Activated CD4-positive, alpha-beta T cell treated with anti-CD3 and anti-CD28 coated beads, Interleukin-2, amount 50 U/mL, for 4 hours (primary cell): Measurements from ENCODE around the gene BTBD6.
A peak's percentile ranks its signal among the peaks of the same experiment; 100 is the strongest.
"Not testable (repeated sequence)": the region's sequence is repeated elsewhere in the genome, so short reads cannot be mapped to it uniquely, and the experiment has no call there.

ENCODE experiments used
- DNase-seq, 2 experiments: peaks; one replicate each; pipeline ENCODE4 v3.0.0-alpha.2; 2020

Gene BTBD6

GRCh38 chr14:105274637-105275036 is 26.3 kb downstream of the BTBD6 start:
- DNase-seq: no peak

DNA sequence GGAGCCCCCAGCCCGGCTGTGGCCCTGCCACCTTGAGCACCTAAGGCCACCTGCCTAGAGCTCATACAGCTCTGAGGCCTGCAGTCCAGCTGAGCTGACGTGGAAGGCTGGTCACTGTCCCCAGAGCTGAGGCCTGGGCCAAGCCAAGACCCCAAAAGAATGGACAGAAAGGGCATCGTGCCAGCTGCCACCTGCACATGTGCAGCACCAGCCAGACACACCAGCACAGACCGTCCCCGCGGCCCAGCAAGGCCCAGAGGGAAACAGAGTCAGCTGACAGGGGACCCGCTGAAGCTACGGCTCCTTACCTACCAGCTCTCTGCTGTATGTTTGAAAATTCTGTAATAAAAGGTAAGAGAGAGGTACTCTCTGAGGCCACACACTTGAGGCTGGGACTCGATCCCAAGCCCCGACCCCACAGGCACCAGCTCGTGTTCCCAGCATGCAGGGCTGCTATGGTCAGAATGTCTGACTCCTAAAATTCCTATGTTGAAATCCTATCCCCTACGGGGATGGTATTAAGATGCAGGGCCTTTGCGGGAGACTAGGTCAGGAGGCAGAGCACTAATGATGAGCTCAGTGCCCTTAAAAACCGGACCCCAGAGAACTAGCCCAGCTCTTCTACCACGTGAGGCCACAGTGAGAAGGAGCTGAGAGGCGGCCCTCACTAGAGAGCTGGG is 27.1 kb downstream of the BTBD6 start:
- no peak for DNase-seq

- not testable (repeated sequence) for DNase-seq
These were observed 29.1 kb downstream of the BTBD6 start for GRCh38 chr14:105277448-105277847.

GRCh38 chr14:105279642-105280361 is 31.5 kb downstream of the BTBD6 start:
- DNase-seq: no peak

DNA sequence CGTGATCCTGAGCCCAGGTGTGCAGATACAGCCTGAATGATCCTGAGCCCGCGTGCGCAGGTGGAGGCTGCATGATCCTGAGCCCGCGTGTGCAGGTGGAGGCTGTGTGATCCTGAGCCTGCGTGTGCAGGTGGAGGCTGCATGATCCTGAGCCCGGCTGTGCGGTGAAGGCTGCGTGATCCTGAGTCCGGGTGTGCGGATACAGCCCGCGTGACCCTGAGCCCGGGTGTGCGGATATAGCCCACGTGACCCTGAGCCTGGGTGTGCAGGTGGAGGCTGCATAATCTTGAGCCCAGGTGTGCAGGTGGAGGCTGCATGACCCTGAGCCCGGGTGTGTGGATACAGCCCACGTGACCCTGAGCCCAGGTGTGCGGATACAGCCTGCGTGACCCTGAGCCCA is 32.2 kb downstream of the BTBD6 start:
- DNase-seq: no peak

GRCh38 chr14:105281371-105282097 is 33.2 kb downstream of the BTBD6 start:
- no peak for DNase-seq

DNA sequence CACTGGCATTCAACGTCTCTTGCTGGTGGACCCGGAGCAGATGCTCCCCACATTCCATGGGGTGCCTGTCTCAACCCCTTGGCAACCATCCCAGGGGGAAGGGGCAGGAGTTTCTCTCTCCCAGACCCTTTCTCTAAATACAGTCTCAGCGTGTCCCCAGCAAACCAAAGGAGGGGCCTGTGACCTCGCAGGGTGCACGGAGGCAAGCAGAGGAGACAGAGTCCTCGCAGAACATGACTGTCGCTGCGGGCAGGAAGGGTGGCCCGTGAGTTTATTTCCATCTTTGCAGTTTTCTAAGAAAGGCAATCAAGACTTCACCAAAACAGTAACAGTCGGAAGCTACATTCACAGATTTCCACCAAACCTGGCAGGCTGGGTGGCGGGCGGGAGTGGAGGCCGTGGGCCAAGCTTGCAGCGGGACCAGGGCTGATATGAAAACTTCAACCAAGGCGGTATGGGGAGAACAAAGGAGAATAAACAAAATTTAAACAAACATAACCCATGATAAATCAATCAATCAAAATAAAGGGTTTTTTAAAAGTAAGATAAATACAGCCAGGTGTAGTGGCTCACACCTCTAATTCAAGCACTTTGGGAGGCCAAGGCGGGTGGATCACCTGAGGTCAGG is 33.9 kb downstream of the BTBD6 start:
- DNase-seq: no peak

DNA sequence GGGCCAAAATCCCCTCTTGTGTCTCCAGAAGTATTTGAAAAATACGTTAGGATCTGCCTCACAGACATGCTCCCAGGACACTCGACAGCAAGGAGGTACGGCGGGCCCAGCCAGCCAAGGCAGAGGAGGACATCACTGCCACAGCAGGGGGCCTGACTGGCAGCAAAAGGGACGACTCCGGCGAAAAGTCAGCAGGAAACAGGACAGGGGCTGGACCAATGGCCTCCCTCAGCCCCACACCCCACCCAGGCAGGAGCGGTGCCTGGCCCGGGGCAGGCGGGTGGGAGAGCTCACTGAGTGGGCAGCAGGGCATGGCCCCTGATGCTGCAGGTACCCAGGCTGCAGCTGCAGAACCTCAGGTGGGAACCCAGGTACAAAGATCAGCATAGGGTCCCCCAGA is 34.7 kb downstream of the BTBD6 start:
- DNase-seq: no peak

DNA sequence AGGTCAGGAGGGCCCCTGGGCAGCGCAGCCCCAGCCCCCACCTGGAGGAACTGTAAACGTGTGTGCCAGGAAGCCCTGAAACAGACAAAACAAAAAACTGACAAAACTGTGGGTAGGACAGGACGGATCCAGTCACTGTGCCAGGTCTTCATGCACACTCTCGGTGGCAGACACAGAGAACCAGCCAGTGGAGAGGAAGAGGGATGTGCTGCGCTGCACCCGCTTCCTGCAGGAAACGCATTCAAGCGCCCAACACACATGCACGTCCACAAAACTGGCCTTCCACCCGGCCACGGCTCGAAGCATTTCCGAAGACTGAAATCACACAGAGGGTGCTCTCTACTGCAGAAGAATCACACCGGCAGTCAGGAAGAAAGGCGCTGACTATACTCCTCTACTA is 35.6 kb downstream of the BTBD6 start:
- DNase-seq: no peak

DNA sequence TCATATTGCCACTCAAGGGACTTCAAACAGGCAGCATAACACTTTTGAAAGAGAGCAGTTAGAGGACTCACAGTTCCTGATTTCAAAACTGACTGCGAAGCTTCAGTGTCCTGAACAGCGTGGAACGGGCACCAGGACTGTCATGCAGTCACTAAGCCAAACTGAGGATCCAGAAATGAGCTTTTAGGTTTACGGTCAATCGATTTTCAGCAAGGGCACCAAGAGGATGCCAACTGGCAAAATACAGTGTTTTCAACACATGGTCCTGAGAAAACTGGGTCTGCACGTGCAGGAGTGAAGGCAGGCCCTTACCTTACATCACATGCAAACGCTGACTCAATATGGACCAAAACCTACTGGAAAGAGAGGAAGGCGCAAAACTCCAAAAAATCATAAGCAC is 36.8 kb downstream of the BTBD6 start:
- DNase-seq: no peak

GRCh38 chr14:105286759-105287144 is 38.4 kb downstream of the BTBD6 start:
- no peak for DNase-seq

DNA sequence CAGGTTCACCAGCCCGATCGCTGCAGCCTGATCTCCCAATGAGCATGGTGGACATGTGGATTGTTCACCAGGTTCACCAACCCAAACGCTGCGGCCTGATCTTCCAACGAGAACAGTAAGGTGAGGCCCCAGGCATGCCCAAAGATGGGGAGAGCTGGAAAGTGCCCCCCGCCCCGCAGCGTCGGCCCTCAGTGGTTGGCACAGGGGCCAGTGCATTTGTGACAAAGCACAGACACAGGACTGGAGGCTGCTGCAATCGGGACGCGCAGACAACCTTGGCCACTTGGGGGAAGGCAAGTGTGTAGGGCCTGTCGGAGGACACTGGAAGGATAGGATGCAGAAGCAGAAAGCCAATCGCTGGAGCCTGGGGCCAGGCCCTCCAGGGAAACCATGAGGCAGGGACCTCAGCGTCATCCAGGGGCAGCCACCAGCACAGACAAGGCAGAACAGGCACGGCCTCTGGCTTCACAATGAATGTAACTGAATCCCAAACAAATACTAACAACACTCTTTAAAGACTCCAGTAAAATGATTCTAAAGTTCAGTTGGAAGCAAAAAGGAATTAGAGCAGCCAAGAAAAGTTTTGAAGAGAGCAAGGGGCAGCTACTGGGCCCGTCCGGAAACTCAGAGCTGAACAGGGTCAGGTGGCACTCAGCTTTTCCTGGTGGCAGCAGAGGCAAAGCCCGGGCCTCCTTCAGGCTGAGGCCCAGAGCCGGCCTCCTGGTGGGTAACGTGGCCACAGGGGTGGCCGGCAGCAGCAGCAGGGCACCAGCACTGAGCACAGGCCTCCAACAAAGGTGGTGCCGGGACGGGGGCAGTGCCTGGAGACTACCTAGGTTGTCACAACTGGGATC is 39.1 kb downstream of the BTBD6 start:
- DNase-seq: no peak

- DNase-seq: not testable (repeated sequence)
These were observed 40.6 kb downstream of the BTBD6 start for GRCh38 chr14:105288936-105289335.

GRCh38 chr14:105290621-105291346 is 42.5 kb downstream of the BTBD6 start:
- DNase-seq: no peak

- DNase-seq: no peak
These were observed 44.7 kb downstream of the BTBD6 start for GRCh38 chr14:105292826-105293711.

- peak; percentile 38 to 39 for DNase-seq
These were observed 45.8 kb downstream of the BTBD6 start for GRCh38 chr14:105294142-105294597.

DNA sequence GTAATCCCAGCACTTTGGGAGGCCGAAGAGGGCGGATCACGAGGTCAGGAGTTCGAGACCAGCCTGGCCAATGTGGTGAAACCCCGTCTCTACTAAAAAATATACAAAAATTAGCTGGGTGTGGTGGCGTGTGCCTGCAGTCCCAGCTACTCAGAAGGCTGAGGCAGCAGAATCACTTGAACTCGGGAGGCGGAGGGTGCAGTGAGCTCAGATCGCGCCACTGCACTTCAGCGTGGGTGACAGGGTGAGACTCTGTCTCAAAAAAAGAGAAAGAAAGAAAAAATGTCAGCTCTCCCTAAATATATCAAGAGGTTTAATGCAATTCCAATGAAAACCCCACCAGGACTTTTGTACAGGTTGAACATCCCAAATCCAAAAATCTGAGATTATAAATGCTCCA is 49.0 kb downstream of the BTBD6 start:
- DNase-seq: not testable (repeated sequence)

- DNase-seq: no peak
These were observed 51.6 kb downstream of the BTBD6 start for GRCh38 chr14:105299654-105300541.
